ENCODE data around the gene HEBP2.
A peak's percentile ranks its signal among the peaks of the same experiment; 100 is the strongest.
"Not testable (repeated sequence)": the region's sequence is repeated elsewhere in the genome, so short reads cannot be mapped to it uniquely, and the experiment has no call there.

HEBP2 gene

GRCh38 chr6:138424004-138424904 is 20.2 kb downstream of the HEBP2 start:
- ATAC-seq = no peak

DNA sequence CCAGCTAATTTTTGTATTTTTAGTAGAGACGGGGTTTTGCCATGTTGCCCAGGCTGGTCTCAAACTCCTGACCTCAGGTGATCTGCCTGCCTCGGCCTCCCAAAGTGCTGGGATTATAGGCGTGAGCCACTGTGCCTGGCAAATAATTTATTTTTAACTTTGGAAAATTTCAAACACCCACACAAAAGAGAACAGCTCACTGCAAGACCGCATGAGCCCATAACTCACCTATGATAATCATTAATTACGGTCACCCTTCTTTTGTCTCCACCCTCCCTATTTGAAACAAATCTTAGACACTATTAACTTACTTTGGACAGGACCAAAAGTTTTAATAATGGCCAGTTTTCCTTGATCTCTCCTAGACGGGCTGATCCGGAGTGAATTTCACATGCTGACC is 21.2 kb downstream of the HEBP2 start:
- ATAC-seq = not testable (repeated sequence)

DNA sequence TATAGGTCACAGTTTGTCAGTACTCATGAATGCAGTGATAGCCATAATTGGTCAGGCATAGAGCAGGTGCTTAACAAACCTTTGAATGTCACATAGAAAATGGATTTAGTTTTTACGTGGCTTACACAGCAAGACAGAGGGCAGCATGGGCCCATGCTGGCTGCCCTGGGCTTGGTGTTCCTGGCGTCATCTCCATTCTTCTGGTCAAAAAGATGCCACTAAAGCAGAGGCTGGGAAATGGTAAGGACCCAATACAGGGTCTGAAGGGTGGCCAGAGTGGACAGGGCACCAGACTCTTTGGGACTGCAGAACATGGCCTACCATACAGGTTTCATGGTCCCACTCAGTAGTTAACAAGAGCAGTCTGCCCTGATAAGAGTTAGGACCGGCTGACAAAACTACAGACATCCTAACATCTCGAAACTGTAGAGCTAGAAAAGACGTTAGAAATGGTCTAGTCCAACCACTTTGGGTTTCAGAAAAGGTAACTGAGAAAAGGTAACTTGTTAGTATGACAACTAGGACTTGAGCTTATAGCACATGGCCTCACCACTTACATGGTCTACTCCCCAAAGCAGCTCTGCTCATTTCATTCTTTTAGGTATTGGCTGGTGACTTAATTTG is 22.6 kb downstream of the HEBP2 start:
- no peak for ATAC-seq

DNA sequence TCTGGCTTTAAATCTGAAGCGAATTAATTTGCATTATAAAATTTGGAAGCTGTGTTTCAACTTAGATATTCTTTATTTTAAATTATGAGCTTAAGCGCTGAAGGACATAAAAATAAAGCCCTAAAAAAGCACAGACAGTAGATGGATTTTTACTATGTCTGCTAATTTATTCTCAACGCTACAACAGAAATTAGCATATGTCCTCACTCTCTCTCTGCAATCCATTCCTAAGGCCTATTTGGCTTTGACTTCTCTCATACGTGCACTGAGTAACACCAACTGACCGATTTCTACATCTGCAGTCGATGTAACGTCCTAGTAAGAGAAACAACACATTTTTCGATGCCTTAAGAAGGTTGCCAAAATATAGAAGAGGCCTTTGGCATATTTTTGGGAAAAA is 23.7 kb downstream of the HEBP2 start:
- ATAC-seq = no peak

DNA sequence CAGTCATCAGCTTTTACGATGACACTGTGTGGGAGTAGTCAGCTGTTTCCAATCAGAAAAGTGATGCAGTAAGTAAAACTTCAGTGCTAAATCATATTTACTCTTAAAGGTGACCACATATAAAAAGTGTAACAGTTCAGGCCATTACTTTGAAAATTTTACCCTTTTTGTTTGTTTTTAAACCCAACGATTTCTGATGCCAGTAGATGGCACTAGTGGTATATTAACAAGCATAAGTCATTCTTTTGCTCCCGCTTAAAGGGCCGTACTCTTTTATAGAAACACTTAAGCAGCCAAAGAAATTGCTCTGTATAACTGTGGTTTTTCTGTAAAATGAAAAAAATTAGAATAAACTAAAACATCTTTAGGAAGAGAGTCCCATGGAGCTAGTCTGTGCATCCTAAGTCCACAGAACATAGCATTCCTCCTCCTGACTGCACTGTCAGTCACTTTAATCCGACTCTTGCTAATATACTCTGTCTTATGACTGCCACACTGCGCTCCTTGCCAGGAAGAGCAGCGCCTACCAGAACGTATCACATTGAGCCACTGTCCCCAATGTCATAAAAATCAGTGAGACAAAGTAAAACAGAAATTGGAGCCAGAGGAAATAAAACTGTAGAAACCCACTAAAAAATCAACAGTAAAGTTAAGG is 25.0 kb downstream of the HEBP2 start:
- ATAC-seq = no peak

DNA sequence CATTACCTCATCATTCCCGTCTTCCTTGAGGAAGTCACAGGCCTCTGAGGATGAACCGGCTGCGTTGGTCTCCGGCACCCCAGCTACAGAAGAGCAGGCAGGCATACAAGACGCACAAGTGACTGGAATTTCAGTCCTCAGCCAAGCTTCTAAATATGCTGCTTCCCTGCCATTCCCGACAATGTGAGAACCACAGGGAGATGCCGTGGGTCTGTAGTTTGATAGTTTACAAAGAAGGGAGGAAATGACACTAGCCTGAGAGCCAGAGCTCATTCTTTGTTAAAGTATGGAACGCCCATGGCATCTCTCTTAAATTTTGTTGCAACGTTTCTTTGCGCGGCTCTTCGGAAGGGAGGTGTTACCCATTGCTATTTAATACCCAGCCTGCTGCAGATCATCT is 25.7 kb downstream of the HEBP2 start:
- ATAC-seq = no peak

DNA sequence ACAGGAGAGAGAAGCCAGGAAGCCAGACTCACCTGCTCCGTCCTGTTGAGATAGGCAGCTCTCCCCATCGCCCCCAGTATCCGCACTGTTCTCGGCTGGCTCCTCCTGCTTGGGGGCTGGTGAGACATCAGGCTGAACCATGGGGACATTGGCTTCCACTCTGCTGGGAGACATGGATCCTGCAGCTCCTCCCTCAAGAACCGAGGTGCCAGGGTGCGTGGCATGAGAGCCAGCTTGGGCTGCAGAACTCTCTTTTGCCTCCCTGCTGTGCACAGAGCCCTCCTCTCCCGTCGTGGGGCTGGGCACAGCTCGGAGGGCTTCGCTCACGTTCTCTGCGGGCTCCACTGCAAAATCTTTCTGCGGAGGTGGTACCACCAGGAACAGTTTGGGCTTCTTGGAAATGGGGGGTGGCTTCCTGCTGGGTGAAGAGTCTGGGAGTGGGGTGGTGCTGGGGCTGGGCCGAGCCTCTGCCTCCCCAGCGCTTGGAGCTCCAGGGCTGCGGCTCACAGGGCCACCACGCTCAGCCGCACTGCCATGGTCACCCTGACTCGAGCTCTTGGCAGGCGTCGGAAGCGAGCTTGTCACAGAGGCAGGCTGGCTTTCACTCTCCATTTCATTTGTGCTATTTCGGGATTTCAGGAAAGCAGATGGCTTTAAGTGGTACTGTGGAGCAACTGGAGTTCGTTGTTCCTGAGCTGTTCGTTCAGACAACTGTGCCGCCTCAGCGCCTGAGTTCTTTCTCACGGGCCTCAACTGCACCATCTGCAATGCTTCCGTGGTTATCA is 26.5 kb downstream of the HEBP2 start:
- no peak for ATAC-seq

GRCh38 chr6:138431256-138432062 is 27.4 kb downstream of the HEBP2 start:
- no peak for ATAC-seq

GRCh38 chr6:138432063-138432356 is 28.0 kb downstream of the HEBP2 start:
- no peak for ATAC-seq

GRCh38 chr6:138434096-138434495 is 30.1 kb downstream of the HEBP2 start:
- ATAC-seq = no peak

GRCh38 chr6:138434925-138435324 is 30.9 kb downstream of the HEBP2 start:
- ATAC-seq = no peak

DNA sequence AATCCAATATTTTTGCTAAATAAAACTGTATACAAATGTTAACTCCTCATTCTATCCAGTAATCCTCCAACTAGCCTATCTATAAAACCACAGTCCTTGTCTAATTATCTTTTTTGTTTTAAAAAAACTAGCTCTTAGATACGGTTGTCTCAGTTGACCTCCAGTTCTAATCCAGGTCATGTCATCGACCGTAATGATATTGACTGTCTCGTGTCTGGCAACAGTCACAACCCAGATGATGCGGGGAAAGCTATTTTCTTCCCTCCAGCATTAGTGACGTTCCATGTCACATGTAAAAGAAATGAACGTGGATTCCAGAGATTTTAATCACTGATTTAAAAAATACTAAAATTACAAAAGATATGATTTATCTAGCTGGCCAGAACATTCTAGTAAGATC is 35.5 kb downstream of the HEBP2 start:
- no peak for ATAC-seq

DNA sequence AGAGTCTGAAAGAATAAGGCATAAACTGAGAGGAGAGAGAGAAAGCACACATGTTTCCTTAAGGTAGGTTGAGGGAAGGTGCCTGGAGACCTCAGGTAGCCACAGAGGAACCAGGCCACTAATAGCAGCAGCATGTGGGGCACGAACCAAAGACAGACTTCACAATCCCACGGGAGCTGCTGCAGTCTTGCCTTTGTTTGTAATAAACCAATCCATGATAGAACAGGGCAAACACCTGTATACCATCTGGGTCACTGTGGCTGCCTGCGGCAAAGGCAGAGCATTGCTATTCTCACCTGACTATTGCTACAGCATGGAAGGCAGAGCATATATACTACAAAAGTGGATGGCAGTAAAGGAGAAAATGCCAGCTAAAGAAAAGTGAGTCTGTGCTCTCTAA is 36.3 kb downstream of the HEBP2 start:
- ATAC-seq = no peak

DNA sequence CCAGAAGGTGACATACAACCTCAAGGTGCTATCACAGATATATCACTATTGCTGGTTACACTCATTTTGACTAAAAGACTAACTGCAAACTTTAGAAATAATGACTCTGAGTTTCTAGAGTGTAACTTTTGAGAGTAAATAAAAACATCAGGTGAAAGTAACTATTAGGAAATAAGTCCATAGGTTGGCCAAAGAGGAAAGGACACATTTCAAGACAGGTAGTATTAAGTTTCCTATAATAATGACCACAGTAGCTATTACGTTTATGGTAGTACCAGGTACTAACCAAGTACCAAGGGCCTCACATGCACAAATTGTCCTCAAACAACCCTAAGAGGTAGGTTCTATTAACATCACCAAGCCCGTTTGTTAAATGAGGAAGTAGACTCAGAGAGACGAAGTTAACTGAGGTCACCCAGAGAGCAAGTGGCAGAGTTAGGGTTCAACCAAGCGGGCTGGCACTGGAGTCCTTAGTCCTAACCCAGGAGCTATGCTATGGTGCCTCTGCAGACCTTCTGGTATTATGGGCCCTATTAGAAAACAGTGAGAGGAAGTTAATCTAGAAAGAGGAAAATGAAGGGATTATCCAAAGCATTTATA is 36.8 kb downstream of the HEBP2 start:
- ATAC-seq = no peak

GRCh38 chr6:138441965-138442364 is 37.9 kb downstream of the HEBP2 start:
- no peak for ATAC-seq

DNA sequence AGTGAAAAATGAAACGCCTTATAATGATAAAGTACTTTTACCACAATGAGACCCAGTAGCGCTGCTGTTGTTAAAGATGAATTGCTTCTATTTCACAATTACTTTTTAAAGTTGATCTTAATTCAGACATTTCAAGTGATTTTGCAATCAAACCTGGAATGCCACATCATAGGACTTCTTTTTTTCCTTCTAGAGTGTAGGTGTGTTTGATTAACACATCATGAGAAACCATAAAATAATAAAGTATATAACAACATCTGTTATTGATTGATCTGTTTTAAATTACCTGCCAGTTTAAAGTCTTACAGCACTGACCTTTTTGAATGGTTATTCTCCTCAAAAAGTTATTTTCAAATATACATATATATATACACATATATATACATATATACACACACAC is 38.6 kb downstream of the HEBP2 start:
- ATAC-seq = no peak

DNA sequence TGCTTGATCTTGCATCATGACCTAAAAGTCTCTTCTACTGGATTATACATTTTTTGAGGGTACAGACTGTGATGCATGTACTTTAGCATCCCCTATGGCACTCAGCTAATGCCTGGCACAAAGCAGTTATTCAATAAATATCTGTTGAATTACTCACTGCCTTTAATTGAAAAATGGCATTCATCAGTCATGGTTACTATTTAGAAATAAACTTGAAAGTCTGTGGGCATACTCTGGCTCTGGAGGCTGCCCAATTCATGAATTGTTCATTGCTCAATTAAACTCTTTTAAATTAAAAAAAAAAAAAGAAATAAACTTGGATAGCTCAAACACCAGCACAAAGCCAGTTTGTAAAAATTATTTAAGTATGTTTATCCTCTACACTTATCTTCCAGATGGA is 40.0 kb downstream of the HEBP2 start:
- ATAC-seq = no peak

- no peak for ATAC-seq
Measured at GRCh38 chr6:138446821-138447220, 42.8 kb downstream of the HEBP2 start.

DNA sequence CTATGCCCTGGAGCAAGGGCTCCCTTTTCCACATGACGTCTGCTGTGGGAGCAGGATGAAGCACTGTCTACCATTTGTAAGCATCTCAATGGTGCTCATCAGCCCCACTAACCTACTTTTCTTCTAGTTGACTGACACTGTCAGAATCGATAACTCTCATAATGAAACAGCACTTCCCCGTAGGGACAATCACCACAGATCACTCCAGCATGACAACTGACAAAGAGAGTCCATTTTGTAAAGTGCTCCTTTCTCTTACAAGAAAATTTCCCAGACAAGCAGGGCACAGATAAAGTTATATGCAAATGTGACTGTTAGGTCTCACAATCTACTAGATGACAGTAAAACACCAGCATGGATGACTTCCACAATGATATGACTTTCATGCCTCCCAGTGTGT is 46.4 kb downstream of the HEBP2 start:
- no peak for ATAC-seq

- ATAC-seq = no peak
Measured at GRCh38 chr6:138451043-138451442, 47.0 kb downstream of the HEBP2 start.

DNA sequence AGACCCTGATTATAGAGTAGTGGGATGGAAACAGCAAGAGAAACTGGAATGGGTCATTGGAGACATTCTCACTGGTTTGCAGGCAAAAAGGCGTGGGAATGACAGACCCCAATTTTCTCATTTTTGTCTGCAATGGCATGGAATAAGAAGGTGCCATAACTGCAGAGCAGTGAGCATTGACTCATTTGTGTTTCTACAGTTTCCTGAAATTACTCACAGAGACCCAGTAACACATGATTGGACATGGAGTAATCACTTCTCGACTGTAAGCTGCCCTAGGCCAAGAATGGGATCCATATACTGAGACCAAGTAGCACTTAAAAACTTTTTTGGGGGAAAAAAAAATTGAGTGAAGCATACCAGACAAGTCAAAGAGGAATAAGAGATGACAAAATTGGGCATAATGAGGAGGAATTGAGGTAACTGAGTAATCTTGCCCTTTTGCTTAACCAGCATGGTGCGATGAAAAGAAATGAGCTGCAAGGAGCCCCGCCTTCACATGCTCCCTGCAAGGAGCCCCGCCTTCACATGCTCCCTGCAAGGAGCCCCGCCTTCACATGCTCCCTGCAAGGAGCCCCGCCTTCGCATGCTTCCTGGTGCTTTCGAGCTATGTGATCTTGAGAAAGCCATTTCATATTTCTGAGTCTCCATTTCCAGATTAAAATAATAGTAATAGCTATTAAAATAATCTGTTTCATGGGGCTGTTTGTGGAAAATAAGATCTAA is 51.1 kb downstream of the HEBP2 start:
- ATAC-seq = peak; percentile 72 to 76
